SKM-1 (cell line): ENCODE results near the gene C4BPA.

Experiments
- DNase-seq: peaks from one replicate; lab custom pipeline; 2025; ENCODE audit not compliant: unreplicated experiment; lab: John Stamatoyannopoulos, UW

Gene C4BPA

DNA sequence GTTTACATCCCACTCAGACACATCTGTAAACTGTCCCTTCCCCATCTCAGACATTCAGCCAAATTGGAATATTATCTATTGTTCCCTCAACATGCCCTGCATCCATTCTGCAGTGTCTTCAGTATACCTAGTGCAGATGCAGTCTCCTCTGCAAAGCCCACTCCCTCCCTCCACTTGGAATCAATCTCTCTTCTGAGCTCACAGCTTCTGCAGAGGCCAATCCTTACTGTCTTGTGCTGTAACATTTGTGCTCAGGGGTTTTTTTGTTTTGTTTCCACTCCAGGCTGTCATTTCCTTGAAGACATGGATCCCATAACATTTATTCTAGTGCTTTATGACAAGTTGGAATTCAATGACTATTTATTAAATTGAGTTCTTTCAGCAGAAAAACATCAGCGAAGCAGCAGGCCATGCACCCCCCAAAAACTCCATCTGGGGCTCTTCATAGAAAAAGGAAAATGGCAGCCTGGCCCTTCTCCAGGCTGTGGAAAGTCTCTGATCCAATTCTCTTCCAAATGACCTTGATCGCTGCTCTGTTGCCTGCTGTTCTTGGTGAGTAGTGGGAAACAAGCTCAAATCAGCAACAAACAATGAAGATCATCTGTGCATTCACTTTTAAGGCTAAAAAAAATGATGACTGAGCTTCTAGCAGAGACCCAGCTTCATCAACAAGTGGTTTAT lies 8.7 kb downstream of the C4BPA start:
- no peak for DNase-seq

DNA sequence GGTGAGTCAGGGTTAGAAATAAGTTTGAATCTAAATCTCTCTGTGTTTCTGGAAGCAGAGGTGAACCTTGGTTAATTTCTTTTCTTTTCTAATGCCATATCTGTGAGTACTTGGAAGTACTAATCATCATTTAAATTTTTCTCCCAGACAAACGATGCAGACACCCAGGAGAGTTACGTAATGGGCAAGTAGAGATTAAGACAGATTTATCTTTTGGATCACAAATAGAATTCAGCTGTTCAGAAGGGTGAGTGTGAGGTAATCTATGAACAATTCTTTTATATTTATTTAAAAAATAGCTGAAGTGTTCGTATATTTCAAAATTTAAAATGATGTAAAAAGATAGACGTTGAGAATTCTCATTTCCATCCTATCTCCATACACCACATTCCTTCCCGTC lies 11.2 kb downstream of the C4BPA start:
- DNase-seq = no peak

DNA sequence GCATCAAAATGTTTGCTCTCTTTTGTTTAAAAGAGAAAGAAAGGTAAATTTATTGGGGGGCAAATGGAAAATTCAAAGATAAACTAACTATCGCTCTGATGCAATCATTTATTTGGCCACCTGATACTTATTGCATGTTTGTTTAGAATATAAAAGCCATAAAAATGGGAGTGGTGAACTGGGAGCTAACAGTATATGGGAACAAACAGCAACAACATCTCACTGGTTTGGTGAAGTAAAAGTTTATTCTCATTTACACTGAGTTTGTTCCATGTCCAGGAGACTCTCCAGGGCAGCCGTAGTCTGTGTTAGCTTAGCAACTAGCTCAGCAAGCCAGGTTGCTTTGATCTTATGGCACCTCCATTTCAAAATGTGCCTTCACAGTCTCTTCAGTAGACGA lies 20.4 kb downstream of the C4BPA start:
- DNase-seq = no peak

DNA sequence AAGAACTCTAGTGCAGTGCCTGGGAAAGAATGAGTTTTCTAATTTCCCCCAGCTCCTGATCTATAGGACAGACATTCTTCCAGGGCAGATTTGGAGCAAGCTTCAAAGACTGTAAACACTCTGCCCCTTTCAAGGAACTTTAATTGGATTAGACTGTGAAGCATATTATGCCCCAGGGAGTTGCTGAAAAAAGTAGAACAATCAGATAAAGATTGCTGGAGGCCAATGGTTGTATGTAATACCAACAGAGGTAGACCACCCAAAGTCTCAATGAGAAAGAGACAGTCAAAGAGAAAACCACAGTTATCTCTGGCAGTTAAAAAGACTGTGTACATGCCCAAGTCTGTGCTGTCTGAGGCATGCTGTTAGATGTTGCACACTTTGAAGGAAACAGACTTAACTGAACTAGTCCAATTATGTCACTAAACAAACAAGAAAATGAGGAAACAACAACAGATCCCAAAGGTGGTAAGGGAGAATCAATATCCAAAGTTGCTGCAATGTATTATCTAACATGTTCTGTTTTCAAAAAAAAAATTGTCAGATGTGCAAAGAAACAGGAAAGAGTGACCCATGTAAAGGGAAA lies 24.4 kb downstream of the C4BPA start:
- DNase-seq = no peak

DNA sequence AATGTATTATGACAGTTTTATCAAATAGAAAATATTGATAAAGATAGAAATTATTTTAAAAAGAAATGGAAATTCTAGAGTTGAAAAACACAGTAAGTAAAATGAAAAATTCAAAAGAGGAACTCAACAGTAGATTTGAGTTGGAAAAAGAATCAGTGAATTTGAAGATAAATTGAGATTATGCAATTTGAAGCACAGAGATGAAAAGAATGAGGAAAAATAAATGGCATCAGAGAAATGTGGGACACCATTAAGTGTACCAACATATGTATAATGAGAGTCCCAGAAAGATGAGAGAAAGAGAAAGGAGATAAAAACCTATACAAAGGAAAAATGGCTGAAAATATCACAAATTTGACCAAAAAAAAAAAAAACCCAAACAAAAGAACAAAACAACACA lies 25.0 kb downstream of the C4BPA start:
- DNase-seq = no peak

DNA sequence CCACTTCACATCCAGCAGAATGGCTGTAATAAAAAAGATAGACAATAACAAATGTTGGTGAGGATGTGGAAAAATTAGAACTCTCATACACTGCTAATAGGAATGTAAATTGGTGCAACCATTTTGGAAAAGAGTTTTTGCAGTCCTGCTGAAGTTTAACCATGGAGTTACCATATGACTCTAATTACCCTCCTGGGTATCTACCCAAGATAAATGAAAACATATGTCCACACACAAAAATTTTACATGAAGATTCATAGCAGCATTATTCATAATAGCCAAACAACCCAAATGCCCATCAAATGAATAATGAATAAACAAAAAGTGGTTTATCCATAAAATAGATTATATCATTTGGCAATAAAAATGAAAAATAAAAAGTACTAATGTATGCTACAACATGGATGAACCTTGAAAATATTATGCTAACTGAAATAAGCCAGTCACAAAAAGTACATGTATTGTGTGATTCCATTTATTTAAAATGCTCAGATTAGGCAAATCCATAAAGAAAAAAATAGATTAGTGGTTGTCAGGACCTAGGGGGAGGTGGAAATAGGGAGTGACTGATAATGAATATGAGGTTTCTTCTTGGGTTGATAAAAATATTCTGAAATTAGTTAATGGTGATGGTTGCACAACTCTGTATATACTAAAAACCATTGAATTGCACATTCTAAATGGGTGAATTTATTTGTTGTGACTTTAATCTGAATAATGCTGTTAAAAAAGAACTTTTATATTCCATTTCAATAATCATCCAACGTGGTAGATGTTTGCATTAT lies 26.4 kb downstream of the C4BPA start:
- DNase-seq = no peak

DNA sequence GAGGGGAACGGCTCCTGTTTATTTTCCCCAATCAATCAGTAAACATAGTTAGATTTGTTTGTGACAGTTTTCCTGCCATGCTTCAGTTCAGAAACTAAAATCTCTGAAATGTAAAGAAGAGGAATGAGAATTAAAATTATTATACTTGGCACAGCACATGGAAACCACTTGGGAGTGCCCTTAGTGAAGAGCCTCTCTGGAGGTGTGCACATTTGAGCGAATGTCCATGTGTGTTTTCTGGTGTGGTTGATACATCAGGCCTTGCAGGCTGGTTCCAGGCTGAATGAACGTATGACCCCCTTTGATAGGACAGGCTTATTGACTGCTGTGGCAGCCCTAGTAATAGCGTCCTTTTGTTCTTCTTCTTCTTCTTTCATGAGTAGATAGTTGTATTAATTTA lies 27.1 kb downstream of the C4BPA start:
- DNase-seq = no peak

DNA sequence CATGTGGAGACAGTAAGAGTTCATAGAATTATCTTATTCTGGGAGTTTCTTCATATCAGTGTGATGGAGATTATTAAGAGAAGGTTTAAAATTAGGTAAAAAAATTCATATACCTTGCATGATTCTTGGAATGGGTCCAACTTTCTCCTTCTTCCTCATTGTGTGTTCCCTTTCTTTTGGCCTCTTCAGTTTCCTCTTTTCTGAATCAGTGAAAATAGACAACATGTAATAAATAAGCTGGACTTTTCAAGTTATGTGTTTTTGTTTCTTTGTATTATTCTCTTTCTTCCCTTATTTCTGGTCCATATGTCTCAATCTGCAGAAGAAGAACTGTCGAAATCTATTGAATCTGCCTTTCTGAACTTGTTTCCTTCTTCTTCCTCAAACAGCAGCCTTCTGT lies 30.5 kb downstream of the C4BPA start:
- peak; percentile 93 for DNase-seq

DNA sequence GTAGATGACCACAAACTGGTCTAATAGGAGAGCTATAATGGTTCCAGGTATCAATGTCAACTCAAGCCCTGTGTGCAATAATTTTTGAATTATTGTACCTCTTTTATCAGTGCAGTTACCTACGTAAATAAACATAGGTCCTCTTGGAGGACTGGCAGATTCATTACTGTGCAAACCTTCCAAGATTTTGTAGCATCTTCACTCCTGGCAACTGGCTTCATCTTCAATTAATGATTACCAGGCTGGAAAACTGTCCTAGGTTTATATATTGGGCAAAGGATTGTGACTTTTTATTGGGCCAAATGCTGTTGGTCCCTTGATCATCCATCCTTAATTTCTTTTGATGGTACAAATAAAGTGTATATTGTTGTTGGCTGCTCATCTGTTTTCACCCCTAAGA lies 35.6 kb downstream of the C4BPA start:
- DNase-seq = no peak

DNA sequence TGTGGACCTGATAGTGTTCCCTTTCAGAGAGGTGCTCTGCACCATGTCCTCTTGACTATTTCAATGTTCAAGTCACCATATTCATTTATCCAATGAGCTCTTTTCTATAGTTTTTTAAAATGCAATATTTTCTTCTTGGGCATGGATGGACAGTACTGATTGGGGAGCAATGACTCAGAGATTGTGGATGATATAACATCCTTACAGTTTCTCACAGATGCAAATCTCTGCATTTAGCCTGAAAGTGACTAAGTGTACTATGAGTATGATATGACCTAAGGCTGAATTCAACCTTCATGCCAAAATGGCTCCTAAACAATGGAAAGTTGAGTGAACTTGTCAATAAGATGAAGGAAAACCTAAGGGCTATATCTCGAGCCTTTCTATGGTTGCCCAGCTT lies 36.5 kb downstream of the C4BPA start:
- no peak for DNase-seq

DNA sequence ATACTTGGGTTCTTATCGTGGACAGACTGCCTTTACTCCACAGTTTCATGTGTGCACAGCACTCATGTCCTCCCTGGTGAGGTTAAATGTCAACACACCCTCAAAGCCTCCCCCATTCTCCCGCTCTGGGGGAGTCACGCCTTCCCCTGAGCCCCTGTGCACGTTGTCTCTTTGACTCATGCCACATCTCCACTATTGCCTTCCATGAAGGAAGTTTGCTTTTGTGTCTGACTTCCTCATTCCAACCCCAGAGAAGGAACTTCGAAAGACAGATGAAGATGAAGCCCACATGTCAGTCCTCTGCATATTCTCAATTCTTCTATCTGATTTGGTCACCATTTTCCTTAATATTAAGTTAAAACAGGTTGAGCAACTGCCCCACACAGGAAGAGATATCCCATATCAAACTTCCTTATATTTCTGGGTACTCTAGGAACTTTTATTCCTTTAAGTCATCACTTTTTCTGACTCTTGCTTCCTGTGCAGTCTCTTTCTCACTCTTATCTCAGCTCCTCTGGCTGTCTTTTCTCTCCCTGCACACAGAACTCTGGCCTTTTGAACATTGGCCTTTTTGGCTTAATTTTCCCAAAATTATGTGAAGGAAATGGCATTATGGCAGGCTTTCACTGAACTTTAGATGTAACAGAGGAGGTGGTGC lies 41.5 kb downstream of the C4BPA start:
- peak; percentile 78 for DNase-seq

DNA sequence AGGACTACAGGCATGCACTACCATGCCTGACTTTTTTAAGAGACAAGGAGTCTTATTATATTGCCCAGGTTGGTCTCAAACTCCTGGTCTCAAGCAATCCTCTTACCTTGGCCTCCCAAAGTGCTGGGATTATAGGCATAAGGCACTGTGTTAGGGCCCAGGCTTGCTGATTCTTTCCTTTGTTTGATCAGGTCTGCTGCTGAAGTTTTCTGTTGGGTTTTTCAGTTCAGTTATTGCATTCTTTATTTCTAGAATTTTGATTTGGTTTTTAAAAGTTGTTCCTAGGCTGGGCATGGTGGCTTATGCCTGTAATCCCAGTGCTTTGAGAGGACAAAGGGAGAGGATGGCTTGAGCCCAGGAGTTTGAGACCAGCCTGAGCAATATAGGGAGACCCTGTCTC lies 47.9 kb downstream of the C4BPA start:
- no peak for DNase-seq

DNA sequence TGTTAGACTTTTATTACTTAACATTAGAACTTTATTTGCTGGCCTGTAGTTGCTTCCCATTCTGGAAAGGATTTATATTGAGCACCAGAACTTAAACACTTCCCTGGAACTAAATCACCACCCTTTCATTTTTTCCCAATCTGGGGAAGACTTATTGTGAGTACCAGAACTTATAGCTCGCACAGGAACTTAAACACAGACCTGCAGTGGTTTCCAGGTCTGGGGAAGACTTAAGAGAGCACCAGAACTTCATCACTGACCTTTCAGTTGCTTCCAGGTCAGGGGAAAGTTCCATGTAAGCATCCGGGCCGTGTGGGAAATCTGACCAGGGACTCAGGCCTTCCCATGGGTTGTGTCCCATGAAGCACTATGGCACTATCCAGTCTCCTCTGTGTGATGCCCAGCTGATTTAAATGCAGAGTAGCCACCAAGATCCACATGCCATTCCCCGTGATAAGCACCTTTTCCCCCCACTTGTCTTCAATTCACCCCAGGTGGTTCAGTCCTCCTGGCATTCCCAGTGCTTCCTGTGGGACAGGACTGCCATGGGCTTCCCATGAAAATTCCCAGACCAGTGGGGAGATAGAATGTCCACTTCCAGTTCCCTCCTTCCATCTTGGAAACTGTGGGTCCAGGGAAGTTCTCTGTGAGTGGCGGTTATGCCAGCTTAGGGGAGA lies 48.9 kb downstream of the C4BPA start:
- no peak for DNase-seq

DNA sequence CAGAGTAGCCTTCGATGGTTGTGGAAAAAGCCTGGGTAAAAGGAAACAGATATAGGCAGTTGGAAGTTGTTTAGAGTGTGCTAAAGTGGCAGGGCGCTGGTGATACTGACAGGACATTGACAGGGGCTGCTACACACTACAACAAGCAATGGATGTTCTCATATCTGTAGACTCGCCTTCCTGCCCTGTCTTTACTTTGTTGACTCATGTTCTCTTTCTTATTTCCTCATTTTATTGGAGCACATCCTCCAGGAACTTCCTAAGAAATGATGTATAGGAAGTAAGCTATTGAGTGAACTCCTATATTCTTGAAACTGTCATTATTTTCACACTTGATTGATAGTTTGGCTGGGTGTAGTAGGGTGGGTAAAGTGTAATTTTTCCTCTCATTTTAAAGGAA lies 51.0 kb downstream of the C4BPA start:
- peak; percentile 23 for DNase-seq

DNA sequence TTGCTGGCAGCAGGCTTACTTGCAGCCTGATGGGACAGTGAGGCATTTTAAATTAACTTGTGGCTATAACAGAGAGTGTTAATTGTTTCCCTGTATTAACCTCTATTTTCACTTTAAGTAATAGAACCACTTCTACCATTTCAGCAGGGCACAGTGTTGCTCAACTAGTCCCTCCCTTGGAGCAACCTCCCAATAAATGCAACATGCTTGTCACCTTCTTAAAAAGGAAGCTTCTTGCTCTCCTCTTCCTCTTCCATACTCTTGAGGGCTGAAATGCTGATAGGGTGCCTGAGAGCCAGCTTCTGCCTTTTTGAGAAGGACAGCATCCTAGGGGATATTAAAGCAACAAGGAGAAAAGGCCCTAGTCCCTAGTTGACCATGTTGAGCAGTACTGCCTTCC lies 52.1 kb downstream of the C4BPA start:
- DNase-seq = peak; percentile 96

DNA sequence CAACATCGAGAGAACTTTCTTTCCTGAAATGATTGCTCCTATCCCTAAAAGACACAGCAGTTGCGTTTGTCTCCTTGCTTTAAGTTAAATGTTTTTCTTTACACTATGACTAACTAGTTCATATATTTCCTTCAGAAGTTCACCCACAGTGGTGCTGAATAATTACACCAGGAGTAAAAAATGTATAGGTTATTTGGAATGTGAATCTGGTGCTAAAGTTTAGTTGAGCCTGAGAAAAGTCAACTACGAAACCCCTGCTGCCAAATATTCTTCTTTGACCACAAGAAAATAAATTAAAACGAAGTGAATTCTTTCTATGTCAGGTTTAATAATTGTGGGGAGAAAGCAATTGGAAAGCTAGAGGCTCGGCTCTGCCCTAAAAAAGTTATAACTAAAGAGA lies 52.8 kb downstream of the C4BPA start:
- DNase-seq = no peak

DNA sequence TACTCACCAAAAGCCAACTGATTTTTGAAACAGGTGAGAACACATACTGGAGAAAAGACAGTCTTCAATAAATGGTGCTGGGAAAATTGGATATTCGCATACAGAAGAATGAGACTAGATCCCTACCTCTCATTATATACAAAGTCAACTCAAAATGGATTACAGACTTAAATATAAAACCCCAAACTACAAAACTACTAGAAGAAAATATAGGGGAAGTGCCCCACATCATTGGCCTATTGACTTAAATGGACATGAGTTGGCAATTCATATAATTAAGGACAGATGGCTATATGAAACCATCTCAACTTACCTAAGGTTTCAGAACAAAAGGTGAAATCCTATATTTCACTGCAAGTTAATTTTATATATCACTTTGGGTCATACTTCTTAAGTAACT lies 60.1 kb downstream of the C4BPA start:
- no peak for DNase-seq

DNA sequence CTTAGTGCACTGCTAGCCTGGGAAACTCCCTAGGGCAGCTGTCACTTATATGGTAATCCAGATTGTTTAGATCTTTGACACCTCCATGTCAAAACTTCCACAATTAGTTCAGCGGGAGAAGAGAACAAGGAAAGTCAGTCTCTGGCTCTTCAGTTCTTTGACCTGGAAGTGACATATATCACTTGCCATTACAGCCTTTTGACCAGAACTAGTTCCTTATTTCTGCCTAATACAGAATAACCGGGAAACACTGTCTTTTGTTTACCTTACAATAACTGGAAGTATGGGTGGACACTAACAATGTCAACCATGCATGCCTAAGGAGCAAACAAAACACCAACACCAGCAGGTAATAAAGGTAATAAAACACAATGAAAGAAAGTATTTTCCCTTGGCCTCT lies 68.3 kb downstream of the C4BPA start:
- DNase-seq = no peak

DNA sequence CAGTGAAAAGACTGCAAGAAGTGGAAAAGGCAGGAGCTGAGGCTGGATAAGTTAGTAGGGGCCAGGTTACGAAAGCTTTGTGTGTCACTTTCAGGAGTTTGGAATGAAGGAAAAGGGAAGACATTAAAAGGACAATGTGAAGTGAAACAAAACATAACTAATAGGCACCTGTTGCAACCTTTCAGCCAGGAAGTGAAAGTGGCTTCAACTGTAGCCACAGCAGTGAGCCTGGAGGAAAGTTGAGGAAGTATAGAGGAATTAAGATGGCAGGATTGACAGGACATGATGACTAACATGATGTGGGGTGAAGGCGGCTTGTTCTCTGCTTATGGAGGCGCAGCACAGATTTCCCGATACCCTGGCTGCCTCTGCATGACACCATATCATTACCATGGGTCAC lies 68.9 kb downstream of the C4BPA start:
- DNase-seq = peak; percentile 73

DNA sequence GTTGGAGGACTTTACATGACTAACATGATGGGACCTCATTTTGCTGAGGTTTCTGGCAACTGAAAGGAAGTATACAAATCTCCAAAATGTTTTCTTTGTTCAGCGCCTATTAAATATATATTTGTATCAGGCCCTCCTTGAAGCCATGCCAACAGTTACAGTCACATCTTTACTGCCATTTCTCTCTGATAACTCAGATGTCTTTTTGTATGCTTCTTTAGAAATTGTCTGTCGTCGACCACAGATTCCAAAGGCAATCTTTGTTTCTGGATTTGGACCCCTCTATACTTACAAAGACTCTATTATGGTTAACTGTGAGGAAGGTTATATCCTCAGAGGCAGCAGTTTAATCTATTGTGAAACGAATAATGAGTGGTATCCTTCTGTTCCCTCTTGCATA lies 69.4 kb downstream of the C4BPA start:
- DNase-seq = no peak

DNA sequence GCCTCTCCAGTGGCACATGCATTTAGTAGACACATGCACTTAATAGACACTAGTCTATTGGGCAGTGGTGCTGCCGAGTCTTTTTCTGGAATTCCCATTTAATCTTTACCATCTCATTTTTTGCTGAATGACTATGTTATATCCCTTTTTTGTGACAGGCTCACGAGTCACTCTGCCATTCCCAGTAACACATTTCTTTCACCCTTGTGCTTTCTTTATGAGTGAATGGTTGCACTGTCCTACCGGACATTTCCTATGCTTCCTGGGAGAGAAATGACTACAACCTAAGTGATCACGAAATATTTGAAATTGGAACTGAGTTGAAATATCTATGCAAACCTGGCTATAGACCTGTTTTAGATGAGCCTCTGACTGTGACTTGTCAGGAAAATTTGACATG lies 70.9 kb downstream of the C4BPA start:
- DNase-seq = no peak
